ENCODE measurements around the gene HS6ST3.

Gene HS6ST3

GRCh38 chr13:96621634-96622183 is 531.8 kb downstream of the HS6ST3 start:
- FAIRE-seq (no peak), DNase-seq (ENCODE audit: extremely low spot score, insufficient read length, low read depth) (no peak)

GRCh38 chr13:96629331-96629730 is 539.4 kb downstream of the HS6ST3 start:
- no peak for FAIRE-seq
- no peak for DNase-seq (ENCODE audit: extremely low spot score, insufficient read length, low read depth)

GRCh38 chr13:96632536-96633320 is 542.8 kb downstream of the HS6ST3 start:
- no peak for DNase-seq (ENCODE audit: extremely low spot score, insufficient read length, low read depth)
- no peak for FAIRE-seq

GRCh38 chr13:96636001-96636709 is 546.2 kb downstream of the HS6ST3 start:
- FAIRE-seq (no peak), DNase-seq (ENCODE audit: extremely low spot score, insufficient read length, low read depth) (no peak)

GRCh38 chr13:96637039-96637438 is 547.1 kb downstream of the HS6ST3 start:
- FAIRE-seq (no peak), DNase-seq (ENCODE audit: extremely low spot score, insufficient read length, low read depth) (no peak)

GRCh38 chr13:96646101-96646500 is 556.2 kb downstream of the HS6ST3 start:
- no peak for FAIRE-seq

GRCh38 chr13:96646515-96647211 is 556.8 kb downstream of the HS6ST3 start:
- no peak for DNase-seq (ENCODE audit: extremely low spot score, insufficient read length, low read depth)
- FAIRE-seq = no peak

More at GRCh38 chr13:96646101-96646500, 556.2 kb downstream of the HS6ST3 start:
- no peak for DNase-seq (ENCODE audit: extremely low spot score, insufficient read length, low read depth)

GRCh38 chr13:96650301-96650886 is 560.5 kb downstream of the HS6ST3 start:
- no peak for DNase-seq (ENCODE audit: extremely low spot score, insufficient read length, low read depth)
- no peak for FAIRE-seq

GRCh38 chr13:96651598-96651997 is 561.7 kb downstream of the HS6ST3 start:
- DNase-seq (ENCODE audit: extremely low spot score, insufficient read length, low read depth) = no peak
- FAIRE-seq = no peak

- no peak for FAIRE-seq
- DNase-seq (ENCODE audit: extremely low spot score, insufficient read length, low read depth) = no peak
Measured at GRCh38 chr13:96652506-96652905, 562.6 kb downstream of the HS6ST3 start.

- no peak for DNase-seq (ENCODE audit: extremely low spot score, insufficient read length, low read depth)
- FAIRE-seq = no peak
Measured at GRCh38 chr13:96661612-96662011, 571.7 kb downstream of the HS6ST3 start.

GRCh38 chr13:96662036-96662435 is 572.1 kb downstream of the HS6ST3 start:
- FAIRE-seq = no peak
- no peak for DNase-seq (ENCODE audit: extremely low spot score, insufficient read length, low read depth)

GRCh38 chr13:96667294-96668018 is 577.5 kb downstream of the HS6ST3 start:
- FAIRE-seq (no peak), DNase-seq (ENCODE audit: extremely low spot score, insufficient read length, low read depth) (no peak)

GRCh38 chr13:96671073-96671472 is 581.2 kb downstream of the HS6ST3 start:
- no peak for DNase-seq (ENCODE audit: extremely low spot score, insufficient read length, low read depth)

GRCh38 chr13:96672016-96672415 is 582.1 kb downstream of the HS6ST3 start:
- FAIRE-seq (no peak), DNase-seq (ENCODE audit: extremely low spot score, insufficient read length, low read depth) (no peak)

More at GRCh38 chr13:96671073-96671472, 581.2 kb downstream of the HS6ST3 start:
- FAIRE-seq = no peak

GRCh38 chr13:96673825-96674224 is 583.9 kb downstream of the HS6ST3 start:
- no peak for DNase-seq (ENCODE audit: extremely low spot score, insufficient read length, low read depth)
- no peak for FAIRE-seq

GRCh38 chr13:96677029-96677428 is 587.1 kb downstream of the HS6ST3 start:
- no peak for FAIRE-seq
- no peak for DNase-seq (ENCODE audit: extremely low spot score, insufficient read length, low read depth)

GRCh38 chr13:96678801-96679200 is 588.9 kb downstream of the HS6ST3 start:
- DNase-seq (ENCODE audit: extremely low spot score, insufficient read length, low read depth) = no peak
- no peak for FAIRE-seq

GRCh38 chr13:96680898-96681297 is 591.0 kb downstream of the HS6ST3 start:
- FAIRE-seq (no peak), DNase-seq (ENCODE audit: extremely low spot score, insufficient read length, low read depth) (no peak)

- DNase-seq (ENCODE audit: extremely low spot score, insufficient read length, low read depth) = no peak
- no peak for FAIRE-seq
Measured at GRCh38 chr13:96681766-96682165, 591.9 kb downstream of the HS6ST3 start.

All from GM18507 (cell line).